Measurements from ENCODE around the gene DICER1.

DNA sequence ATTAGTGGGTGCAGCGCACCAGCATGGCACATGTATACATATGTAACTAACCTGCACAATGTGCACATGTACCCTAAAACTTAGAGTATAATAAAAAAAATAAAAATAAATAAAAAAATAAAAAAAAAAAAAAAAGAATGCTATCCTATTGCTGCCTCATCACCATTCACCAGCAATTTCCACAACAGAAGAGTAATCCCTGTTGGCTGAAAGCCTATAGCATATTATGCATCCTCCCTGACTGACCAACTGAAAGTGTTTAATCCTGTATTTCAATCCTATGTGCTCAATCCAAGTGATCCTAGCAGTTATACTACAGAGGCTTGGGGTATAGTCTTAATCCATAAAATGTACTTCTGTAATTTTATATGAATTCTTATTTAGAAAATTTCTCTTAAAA, 18.5 kb downstream of the DICER1 start:
- TF ChIP-seq, protein P1, sequence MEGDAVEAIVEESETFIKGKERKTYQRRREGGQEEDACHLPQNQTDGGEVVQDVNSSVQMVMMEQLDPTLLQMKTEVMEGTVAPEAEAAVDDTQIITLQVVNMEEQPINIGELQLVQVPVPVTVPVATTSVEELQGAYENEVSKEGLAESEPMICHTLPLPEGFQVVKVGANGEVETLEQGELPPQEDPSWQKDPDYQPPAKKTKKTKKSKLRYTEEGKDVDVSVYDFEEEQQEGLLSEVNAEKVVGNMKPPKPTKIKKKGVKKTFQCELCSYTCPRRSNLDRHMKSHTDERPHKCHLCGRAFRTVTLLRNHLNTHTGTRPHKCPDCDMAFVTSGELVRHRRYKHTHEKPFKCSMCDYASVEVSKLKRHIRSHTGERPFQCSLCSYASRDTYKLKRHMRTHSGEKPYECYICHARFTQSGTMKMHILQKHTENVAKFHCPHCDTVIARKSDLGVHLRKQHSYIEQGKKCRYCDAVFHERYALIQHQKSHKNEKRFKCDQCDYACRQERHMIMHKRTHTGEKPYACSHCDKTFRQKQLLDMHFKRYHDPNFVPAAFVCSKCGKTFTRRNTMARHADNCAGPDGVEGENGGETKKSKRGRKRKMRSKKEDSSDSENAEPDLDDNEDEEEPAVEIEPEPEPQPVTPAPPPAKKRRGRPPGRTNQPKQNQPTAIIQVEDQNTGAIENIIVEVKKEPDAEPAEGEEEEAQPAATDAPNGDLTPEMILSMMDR (IDR thresholded peaks at IDR 0.05), result no peak
- no peak for TF ChIP-seq POLR2A (IDR thresholded peaks at IDR 0.05)

Measured in heart left ventricle (tissue), 13 donors.